ENCODE measurements around the gene HORMAD2.
"Not testable (repeated sequence)": the region's sequence is repeated elsewhere in the genome, so short reads cannot be mapped to it uniquely, and the experiment has no call there.

HORMAD2 gene

GRCh38 chr22:30187529-30188407 lies 107.5 kb downstream of the HORMAD2 start:
- H3K4me3 ChIP-seq (ENCODE audit: low read depth, low read length): no peak overlapping the region

- no peak overlapping the region for H3K4me3 ChIP-seq (ENCODE audit: low read depth, low read length)
Measured at GRCh38 chr22:30188911-30189310, 108.6 kb downstream of the HORMAD2 start.

GRCh38 chr22:30190574-30190973 lies 110.3 kb downstream of the HORMAD2 start:
- H3K4me3 ChIP-seq (ENCODE audit: low read depth, low read length): no peak overlapping the region

- H3K4me3 ChIP-seq (ENCODE audit: low read depth, low read length): no peak overlapping the region
Measured at GRCh38 chr22:30191040-30191701, 110.9 kb downstream of the HORMAD2 start.

- no peak overlapping the region for H3K4me3 ChIP-seq (ENCODE audit: low read depth, low read length)
Measured at GRCh38 chr22:30192427-30192826, 112.2 kb downstream of the HORMAD2 start.

- no peak overlapping the region for H3K4me3 ChIP-seq (ENCODE audit: low read depth, low read length)
Measured at GRCh38 chr22:30193031-30193775, 112.9 kb downstream of the HORMAD2 start.

GRCh38 chr22:30195245-30196140 lies 115.2 kb downstream of the HORMAD2 start:
- no peak overlapping the region for H3K4me3 ChIP-seq (ENCODE audit: low read depth, low read length)

- H3K4me3 ChIP-seq (ENCODE audit: low read depth, low read length): no peak overlapping the region
Measured at GRCh38 chr22:30196141-30196879, 116.0 kb downstream of the HORMAD2 start.

GRCh38 chr22:30196880-30197336 lies 116.6 kb downstream of the HORMAD2 start:
- no peak overlapping the region for H3K4me3 ChIP-seq (ENCODE audit: low read depth, low read length)

- H3K4me3 ChIP-seq (ENCODE audit: low read depth, low read length): no peak overlapping the region
Measured at GRCh38 chr22:30197389-30197788, 117.1 kb downstream of the HORMAD2 start.

- no peak overlapping the region for H3K4me3 ChIP-seq (ENCODE audit: low read depth, low read length)
Measured at GRCh38 chr22:30198152-30198825, 118.0 kb downstream of the HORMAD2 start.

- no peak overlapping the region for H3K4me3 ChIP-seq (ENCODE audit: low read depth, low read length)
Measured at GRCh38 chr22:30198921-30199320, 118.7 kb downstream of the HORMAD2 start.

GRCh38 chr22:30200905-30201304 lies 120.6 kb downstream of the HORMAD2 start:
- not testable (repeated sequence) for H3K4me3 ChIP-seq (ENCODE audit: low read depth, low read length)

- H3K4me3 ChIP-seq (ENCODE audit: low read depth, low read length): no peak overlapping the region
Measured at GRCh38 chr22:30201945-30202344, 121.7 kb downstream of the HORMAD2 start.

GRCh38 chr22:30202531-30203006 lies 122.3 kb downstream of the HORMAD2 start:
- H3K4me3 ChIP-seq (ENCODE audit: low read depth, low read length): no peak overlapping the region

GRCh38 chr22:30204015-30204741 lies 123.9 kb downstream of the HORMAD2 start:
- H3K4me3 ChIP-seq (ENCODE audit: low read depth, low read length): no peak overlapping the region

GRCh38 chr22:30204742-30205111 lies 124.5 kb downstream of the HORMAD2 start:
- H3K4me3 ChIP-seq (ENCODE audit: low read depth, low read length): no peak overlapping the region
